Limb (tissue), 2 donors: Measurements from ENCODE around the gene ATP1A1.

Source experiments
- DNase-seq, 2 donors: peaks; one replicate each; pipeline ENCODE4 v3.0.0-alpha.2; 2016; ENCODE audit errors: extremely low spot score in 2 of 2

Gene ATP1A1

DNA sequence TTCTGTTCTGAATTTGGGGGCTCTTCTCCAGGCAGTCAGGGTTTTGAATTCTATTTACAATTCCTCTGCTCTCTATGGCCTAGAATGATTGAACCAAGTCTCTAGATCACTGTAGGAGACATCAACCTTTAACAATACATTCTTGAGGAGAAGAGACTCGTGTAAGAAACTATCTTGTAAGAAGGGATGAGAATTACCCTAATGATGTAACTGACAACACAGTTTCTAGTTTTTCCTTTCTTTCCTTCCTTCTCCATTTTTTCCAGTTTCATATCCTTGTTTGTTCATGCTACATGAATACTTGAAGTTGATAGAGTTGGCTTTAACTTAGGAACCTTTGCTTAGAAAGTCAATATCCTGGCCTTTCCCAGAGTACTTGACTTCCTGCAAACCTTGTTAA lies 1.3 kb upstream of the ATP1A1 start:
- DNase-seq, result no peak

GRCh38 chr1:116372191-116372590 lies 853 bp upstream of the ATP1A1 start:
- peak in 1 of 2 donors; percentile 36 for DNase-seq

GRCh38 chr1:116373431-116374352 lies 648 bp downstream of the ATP1A1 start:
- peak; percentile 61 to 84 for DNase-seq

DNA sequence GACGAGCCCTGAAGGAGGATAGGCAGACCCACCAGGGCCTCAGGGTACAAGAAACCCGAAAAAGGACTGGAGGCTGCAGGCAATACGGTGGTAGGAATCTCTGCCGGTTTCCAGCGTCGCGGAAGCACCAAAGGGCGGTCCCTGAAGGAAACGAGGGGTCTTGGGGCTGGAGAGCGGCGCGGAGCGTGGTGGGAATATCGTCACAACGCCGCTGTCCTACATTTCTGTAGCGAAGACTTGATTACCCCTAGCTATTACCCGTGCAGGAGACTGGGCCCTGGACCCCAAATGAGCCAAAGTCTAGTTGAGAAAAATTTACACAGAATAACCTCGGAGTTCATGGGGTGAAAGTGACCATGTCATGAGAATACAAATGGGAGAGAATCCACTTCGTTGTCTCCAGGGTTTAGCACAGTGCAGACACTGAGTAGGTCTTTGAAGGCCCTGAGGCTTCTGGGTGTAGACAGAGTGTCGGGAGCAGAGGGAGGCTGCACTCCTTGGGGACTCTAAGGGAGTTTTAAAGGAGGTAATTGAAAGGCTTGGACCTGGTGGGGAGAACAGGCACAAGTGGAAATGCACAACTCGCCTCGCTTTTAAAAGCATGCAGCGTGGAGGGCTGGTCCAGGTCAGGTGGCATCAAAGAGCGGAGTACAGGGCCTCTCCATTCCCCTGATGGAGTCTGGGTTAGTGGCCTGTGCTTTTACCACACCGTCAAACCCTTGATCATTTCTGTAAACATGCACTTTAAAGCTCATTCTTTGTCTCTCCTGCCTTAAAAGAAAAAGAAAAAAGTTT lies 1.5 kb downstream of the ATP1A1 start:
- peak in 1 of 2 donors; percentile 32 for DNase-seq

DNA sequence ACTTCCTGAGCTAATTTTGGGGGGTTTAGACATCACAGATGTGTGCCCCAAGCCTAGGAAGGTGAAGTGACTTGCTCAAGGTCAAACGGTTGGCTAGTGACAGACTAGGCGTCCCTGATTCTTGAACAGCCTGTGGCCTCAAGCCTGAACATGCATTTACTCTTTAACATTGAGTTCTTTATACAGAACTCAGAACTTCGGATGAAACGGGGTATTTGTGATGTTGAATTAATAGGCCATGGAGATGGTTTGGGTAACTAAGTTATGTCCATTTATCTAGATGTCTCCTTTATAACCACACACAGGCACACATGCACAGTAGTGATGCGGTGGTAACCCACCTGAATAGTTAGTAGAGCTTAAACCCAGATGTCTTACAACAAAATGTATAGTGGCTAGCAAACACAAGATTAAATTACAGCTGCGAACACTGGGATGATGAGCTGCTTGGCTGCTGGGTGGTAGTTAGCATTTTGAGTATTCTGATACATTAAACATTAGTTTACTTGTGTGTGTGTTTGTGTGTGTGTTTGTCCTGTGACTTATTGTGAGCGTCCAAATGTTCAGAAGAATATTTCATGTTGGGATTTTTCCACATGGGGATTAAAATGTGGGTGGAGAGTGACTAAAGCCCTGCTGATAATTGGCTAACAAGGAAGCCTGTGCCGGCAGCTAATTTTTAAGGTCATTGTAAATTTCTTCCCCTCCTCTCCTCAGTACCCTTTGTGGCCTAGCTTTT lies 2.3 kb downstream of the ATP1A1 start:
- DNase-seq, result no peak

GRCh38 chr1:116375887-116376728 lies 3.1 kb downstream of the ATP1A1 start:
- DNase-seq, result no peak

GRCh38 chr1:116376729-116377086 lies 3.7 kb downstream of the ATP1A1 start:
- no peak for DNase-seq

DNA sequence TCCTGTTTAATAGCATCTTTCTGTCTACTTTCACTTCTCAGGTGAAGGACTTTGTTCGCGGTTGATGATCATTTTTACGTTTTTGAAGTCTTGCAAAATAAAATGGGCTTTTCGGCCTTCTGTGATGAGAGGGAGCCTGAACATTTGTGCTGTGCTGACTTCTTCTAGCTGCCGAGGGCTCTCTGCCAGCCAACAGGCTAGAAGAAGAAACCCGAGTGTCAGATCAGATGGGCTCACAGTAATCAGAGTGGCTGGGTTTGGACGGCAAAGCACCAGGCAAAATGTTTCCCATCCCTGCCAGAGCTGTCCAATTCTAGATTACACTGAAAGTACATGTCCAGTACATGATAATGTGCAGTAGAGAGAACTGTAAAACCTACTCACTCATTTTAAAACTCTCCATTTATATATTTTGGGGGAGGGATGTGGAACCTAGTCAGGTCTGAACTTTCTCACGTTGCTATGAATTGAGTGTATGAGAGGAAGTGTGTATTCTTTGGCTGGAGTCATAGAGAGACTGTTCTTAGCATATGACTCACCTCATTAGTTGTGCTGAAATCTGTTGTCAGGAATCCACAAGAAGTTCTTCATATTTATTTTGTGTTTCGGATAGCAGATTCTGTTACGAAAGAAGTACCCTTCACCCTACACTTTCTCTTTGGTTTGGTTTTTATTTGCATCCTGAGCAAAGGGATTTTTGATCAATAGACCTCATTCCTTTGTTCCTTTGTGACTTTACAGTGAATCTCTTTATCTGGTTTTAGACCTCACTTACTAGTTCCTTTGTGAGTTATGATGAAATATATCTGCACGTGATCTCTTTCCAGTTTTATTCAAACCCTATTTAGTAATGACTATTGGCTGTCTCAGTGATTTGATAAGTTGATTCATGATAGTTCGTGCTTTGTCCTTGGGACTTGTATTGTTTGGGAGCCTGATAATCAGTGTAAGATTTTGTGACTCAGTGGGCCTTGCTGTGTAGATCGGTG lies 4.8 kb downstream of the ATP1A1 start:
- peak in 1 of 2 donors; percentile 45 for DNase-seq

GRCh38 chr1:116379057-116379630 lies 6.1 kb downstream of the ATP1A1 start:
- no peak for DNase-seq

DNA sequence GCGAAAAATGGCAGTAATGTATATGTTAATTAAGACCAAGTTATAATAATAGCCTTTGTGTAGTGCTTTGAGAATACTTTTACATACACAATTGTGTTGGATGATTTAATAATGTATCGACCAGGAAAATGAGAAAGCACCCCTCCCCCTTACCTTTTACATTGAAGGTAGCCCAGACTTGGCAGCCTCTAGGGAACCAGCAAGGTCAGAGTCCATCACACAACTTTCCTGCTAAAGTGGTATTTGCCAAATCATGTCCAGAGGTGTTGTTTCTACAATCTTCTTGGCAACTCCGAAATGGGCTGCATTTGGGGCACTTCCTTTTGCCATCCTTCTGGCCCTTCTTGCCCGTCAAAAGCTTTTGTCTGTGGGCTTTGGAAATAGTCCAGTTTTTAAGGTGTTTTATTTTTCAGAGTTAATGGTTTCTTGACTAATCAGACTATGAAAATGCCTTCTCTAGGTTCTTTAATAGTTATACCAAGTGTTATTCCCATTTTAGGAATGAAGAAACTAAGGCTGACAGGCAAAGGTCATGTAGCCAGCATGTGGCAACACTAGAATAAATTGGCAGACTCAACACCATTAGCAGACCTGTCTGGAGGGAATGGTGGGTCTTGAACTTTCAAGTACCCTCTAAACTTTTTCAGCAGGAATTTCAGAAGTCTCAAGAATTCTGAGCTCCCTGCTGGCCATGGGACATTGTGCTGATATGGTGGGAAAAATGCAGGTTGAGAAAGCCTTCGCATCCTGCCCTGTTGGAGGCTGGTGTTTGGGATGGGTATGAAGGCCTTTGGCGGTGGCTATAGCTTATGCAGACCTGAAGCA lies 6.8 kb downstream of the ATP1A1 start:
- no peak for DNase-seq

DNA sequence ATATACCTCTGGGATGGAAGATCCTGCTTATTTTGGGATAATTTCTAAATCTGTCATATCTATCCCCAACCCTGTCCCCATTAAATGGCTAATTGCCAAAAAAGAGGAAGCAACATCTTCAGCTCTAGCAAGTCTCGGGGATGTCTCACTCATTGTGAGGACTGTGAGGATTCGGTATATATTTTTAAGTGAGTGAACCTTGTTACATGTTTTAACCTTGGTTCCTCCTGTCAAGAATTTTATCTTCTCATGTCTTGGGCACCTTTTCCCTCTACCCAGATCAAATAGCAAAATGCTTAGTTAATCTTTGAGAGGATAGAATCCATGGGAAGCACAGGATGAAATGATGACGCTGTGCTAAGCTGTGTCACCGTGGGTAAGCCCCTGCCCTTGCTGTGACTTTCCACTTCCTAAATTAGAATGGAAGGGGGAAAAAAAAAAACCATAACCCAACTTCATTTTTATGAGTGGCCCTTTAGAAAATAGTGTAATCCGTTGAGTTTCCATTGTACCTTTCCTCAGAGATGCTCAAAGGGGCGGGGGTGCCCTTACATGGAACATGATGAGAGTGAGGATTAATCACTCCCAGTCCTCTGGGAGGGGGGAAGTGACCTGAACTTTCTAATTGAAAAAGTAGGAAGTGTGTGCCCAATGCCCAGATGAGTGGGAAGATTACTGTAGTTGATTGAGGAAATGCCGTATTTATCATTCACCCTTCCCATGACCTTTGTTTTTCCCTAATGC lies 7.6 kb downstream of the ATP1A1 start:
- DNase-seq, result no peak

GRCh38 chr1:116382321-116382720 lies 9.3 kb downstream of the ATP1A1 start:
- DNase-seq, result no peak

GRCh38 chr1:116382857-116383483 lies 9.9 kb downstream of the ATP1A1 start:
- DNase-seq, result no peak

- no peak for DNase-seq
These were observed 13.0 kb downstream of the ATP1A1 start for GRCh38 chr1:116386042-116386441.

DNA sequence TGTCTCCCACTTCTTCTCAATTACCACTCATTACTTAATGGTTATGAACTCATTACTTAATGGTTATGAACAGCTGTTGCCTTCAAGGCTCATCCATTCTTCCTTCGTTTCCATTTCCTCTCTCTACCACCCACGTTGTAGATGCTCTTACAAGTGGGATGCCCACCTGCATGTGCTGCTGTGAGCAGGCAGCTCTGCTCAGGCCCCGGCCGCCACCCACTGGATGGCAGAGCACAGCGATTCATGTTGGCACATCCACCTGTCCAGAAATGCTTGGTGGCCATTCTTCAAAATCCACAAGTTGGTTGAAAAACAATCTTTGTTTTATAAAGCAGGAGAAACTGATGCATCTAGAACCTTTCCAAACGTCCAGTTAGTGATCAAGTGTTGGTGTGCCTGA lies 14.5 kb downstream of the ATP1A1 start:
- no peak for DNase-seq

DNA sequence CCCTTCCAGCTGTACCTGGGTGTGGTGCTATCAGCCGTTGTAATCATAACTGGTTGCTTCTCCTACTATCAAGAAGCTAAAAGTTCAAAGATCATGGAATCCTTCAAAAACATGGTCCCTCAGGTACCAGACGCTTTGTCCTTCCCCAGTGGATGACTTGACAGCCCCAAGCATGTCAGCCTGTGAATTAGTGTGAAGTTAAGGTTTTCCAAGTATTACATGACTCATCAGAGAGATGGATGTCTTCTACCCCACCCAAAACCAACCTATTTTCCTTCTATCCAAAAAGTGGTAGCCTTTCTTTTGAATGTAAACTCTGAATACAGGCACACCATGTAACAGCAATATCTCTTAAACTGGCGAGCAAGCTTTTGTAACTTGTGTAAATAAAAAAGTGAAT lies 15.1 kb downstream of the ATP1A1 start:
- DNase-seq, result no peak

DNA sequence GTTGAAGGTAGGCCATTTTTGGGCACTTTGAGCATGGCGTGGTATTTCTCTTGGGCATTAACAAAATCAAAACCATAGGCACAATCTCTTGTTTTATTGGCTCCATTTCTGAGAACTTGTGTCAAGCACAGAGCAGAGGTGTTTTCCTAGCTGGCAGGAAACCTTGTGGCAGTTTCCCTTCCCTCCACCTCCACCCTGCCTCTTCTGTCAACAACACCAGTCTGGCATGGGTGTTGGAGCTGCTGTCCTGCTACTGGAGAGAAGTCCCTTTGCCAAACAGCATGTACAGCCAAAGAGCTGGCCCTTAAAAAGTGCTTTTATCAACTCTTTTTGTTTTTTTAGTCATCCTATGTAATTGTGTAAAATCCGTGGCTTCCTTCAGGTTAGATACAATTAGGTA lies 16.0 kb downstream of the ATP1A1 start:
- no peak for DNase-seq
